Stimulated activated naive B cell treated with anti-CD40 and anti-IgM and Interleukin-4, amounts not matched to agents 10 μg/mL and 1 μg/mL and 100 μg/mL, for 72 hours (primary cell): ENCODE results near the gene PRODH2.
A peak's percentile ranks its signal among the peaks of the same experiment; 100 is the strongest.
"Not testable (repeated sequence)": the region's sequence is repeated elsewhere in the genome, so short reads cannot be mapped to it uniquely, and the experiment has no call there.

ENCODE experiments used
- ATAC-seq, 2 donors: fragments of 150-1000 bp; cut with Tn5 transposase; replicated peaks; 2 replicates each; pipeline ENCODE4 v1.10.0; 2021; ENCODE audit warnings: moderate library complexity in 1 of 2
- DNase-seq: peaks from one replicate; pipeline ENCODE4 v3.0.0; 2021
- H3K27ac Mint-ChIP-seq: one replicate; pipeline ENCODE4 v1.8.0; 2022; ENCODE audit warnings: mild to moderate bottlenecking, mixed read lengths
- H3K27me3 Mint-ChIP-seq, 2 donors: one replicate each; pipeline ENCODE4 v1.8.0; 2022; ENCODE audit warnings: mixed read lengths in 2 of 2
- H3K36me3 Mint-ChIP-seq, 2 donors: one replicate each; pipeline ENCODE4 v1.8.0; 2022; ENCODE audit warnings: mixed read lengths in 2 of 2, mild to moderate bottlenecking in 1 of 2
- H3K4me1 Mint-ChIP-seq, 2 donors: one replicate each; pipeline ENCODE4 v1.8.0; 2022; ENCODE audit warnings: mixed read lengths in 2 of 2, mild to moderate bottlenecking in 1 of 2
- H3K4me3 Mint-ChIP-seq, 2 donors: one replicate each; pipeline ENCODE4 v1.8.0; 2022; ENCODE audit warnings: mild to moderate bottlenecking in 2 of 2, mixed read lengths in 2 of 2, moderate library complexity in 1 of 2
- H3K9me3 Mint-ChIP-seq, 2 donors: one replicate each; pipeline ENCODE4 v1.8.0; 2022; ENCODE audit warnings: mixed read lengths in 2 of 2, mild to moderate bottlenecking in 1 of 2

PRODH2 gene

GRCh38 chr19:35848486-35848885 is 35.8 kb upstream of the PRODH2 start:
- H3K36me3 Mint-ChIP-seq = peaks cover 0 to 3% of the 10 kb centered on the region in 2 donors
- no peak for ATAC-seq
- no peak overlapping the region for H3K4me3 Mint-ChIP-seq
- no peak overlapping the region for H3K27ac Mint-ChIP-seq
- peaks cover 76 to 86% of the 10 kb centered on the region in 2 donors for H3K27me3 Mint-ChIP-seq
- H3K9me3 Mint-ChIP-seq = no peaks in the 10 kb centered on the region
- H3K4me1 Mint-ChIP-seq = peaks cover 15 to 30% of the 10 kb centered on the region in 2 donors
- no peak for DNase-seq

- Mint-ChIP-seq H3K36me3 (peaks cover 0 to 3% of the 10 kb centered on the region in 2 donors), H3K4me3 (no peak overlapping the region), H3K4me1 (peaks cover 13 to 30% of the 10 kb centered on the region in 2 donors), H3K27ac (no peak overlapping the region), H3K27me3 (peaks cover 76 to 86% of the 10 kb centered on the region in 2 donors), H3K9me3 (peaks cover 2 to 3% of the 10 kb centered on the region in 2 donors)
- DNase-seq (no peak), ATAC-seq (no peak)
Observed at GRCh38 chr19:35847911-35848310, 35.3 kb upstream of the PRODH2 start.

- peaks cover 13 to 30% of the 10 kb centered on the region in 2 donors for H3K4me1 Mint-ChIP-seq
- H3K27ac Mint-ChIP-seq = no peak overlapping the region
- ATAC-seq (peak; percentile 37 to 42), DNase-seq (no peak)
- peak overlapping the region; percentile 54 to 63 for H3K4me3 Mint-ChIP-seq
- H3K36me3 Mint-ChIP-seq = peaks cover 0 to 7% of the 10 kb centered on the region in 2 donors
- H3K27me3 Mint-ChIP-seq = peaks cover 72 to 85% of the 10 kb centered on the region in 2 donors
- H3K9me3 Mint-ChIP-seq = peaks cover 7 to 8% of the 10 kb centered on the region in 2 donors
Observed at GRCh38 chr19:35846038-35846668, 33.5 kb upstream of the PRODH2 start.

- Mint-ChIP-seq H3K27ac (no peak overlapping the region), H3K27me3 (peaks cover 65 to 78% of the 10 kb centered on the region in 2 donors), H3K4me3 (peak overlapping the region; percentile 29 to 76), H3K36me3 (peaks cover 0 to 7% of the 10 kb centered on the region in 2 donors), H3K4me1 (peaks cover 11 to 24% of the 10 kb centered on the region in 2 donors), H3K9me3 (peaks cover 7 to 8% of the 10 kb centered on the region in 2 donors)
- DNase-seq = no peak
- peak; percentile 41 to 49 for ATAC-seq
Observed at GRCh38 chr19:35845215-35846037, 32.8 kb upstream of the PRODH2 start.

GRCh38 chr19:35844482-35845214 is 32.0 kb upstream of the PRODH2 start:
- peaks cover 7 to 8% of the 10 kb centered on the region in 2 donors for H3K9me3 Mint-ChIP-seq
- H3K27ac Mint-ChIP-seq = no peak overlapping the region
- peak overlapping the region; percentile 29 to 76 for H3K4me3 Mint-ChIP-seq
- H3K4me1 Mint-ChIP-seq = peaks cover 11 to 24% of the 10 kb centered on the region in 2 donors
- DNase-seq (no peak), ATAC-seq (no peak)
- peaks cover 0 to 7% of the 10 kb centered on the region in 2 donors for H3K36me3 Mint-ChIP-seq
- peaks cover 65 to 72% of the 10 kb centered on the region in 2 donors for H3K27me3 Mint-ChIP-seq

- H3K27me3 Mint-ChIP-seq = peaks cover 60 to 72% of the 10 kb centered on the region in 2 donors
- H3K27ac Mint-ChIP-seq = no peak overlapping the region
- peaks cover 11 to 24% of the 10 kb centered on the region in 2 donors for H3K4me1 Mint-ChIP-seq
- H3K9me3 Mint-ChIP-seq = peaks cover 8 to 9% of the 10 kb centered on the region in 2 donors
- ATAC-seq = no peak
- DNase-seq = no peak
- H3K4me3 Mint-ChIP-seq = peak overlapping the region in 1 of 2 donors; percentile 21
- peaks cover 0 to 7% of the 10 kb centered on the region in 2 donors for H3K36me3 Mint-ChIP-seq
Observed at GRCh38 chr19:35843676-35844481, 31.2 kb upstream of the PRODH2 start.

GRCh38 chr19:35842666-35843272 is 30.1 kb upstream of the PRODH2 start:
- Mint-ChIP-seq H3K4me1 (peaks cover 11 to 24% of the 10 kb centered on the region in 2 donors), H3K36me3 (peaks cover 0 to 7% of the 10 kb centered on the region in 2 donors), H3K4me3 (no peak overlapping the region), H3K27ac (no peak overlapping the region), H3K27me3 (peaks cover 50 to 62% of the 10 kb centered on the region in 2 donors), H3K9me3 (peaks cover 8 to 9% of the 10 kb centered on the region in 2 donors)
- ATAC-seq (no peak), DNase-seq (no peak)

GRCh38 chr19:35841961-35842595 is 29.4 kb upstream of the PRODH2 start:
- H3K9me3 Mint-ChIP-seq = peaks cover 8 to 9% of the 10 kb centered on the region in 2 donors

GRCh38 chr19:35836096-35836495 is 23.5 kb upstream of the PRODH2 start:
- H3K27ac Mint-ChIP-seq, H3K36me3 Mint-ChIP-seq, H3K4me1 Mint-ChIP-seq, H3K9me3 Mint-ChIP-seq, H3K4me3 Mint-ChIP-seq, ATAC-seq, DNase-seq: not testable (repeated sequence)
- H3K27me3 Mint-ChIP-seq = peaks cover 34 to 37% of the 10 kb centered on the region in 2 donors

More at GRCh38 chr19:35841961-35842595, 29.4 kb upstream of the PRODH2 start:
- H3K4me3 Mint-ChIP-seq = no peak overlapping the region
- DNase-seq (no peak), ATAC-seq (no peak)
- H3K27ac Mint-ChIP-seq = no peak overlapping the region
- H3K36me3 Mint-ChIP-seq = peaks cover 0 to 7% of the 10 kb centered on the region in 2 donors
- peaks cover 11 to 24% of the 10 kb centered on the region in 2 donors for H3K4me1 Mint-ChIP-seq
- H3K27me3 Mint-ChIP-seq = peaks cover 54 to 56% of the 10 kb centered on the region in 2 donors

- DNase-seq (no peak), ATAC-seq (no peak)
- H3K27me3 Mint-ChIP-seq = peaks cover 48 to 53% of the 10 kb centered on the region in 2 donors
- H3K27ac Mint-ChIP-seq = no peak overlapping the region
- H3K36me3 Mint-ChIP-seq = no peaks in the 10 kb centered on the region
- no peak overlapping the region for H3K4me3 Mint-ChIP-seq
- no peaks in the 10 kb centered on the region for H3K4me1 Mint-ChIP-seq
- peaks cover 0 to 3% of the 10 kb centered on the region in 2 donors for H3K9me3 Mint-ChIP-seq
Observed at GRCh38 chr19:35833972-35834371, 21.3 kb upstream of the PRODH2 start.

- no peaks in the 10 kb centered on the region for H3K36me3 Mint-ChIP-seq
- H3K9me3 Mint-ChIP-seq = peaks cover 0 to 2% of the 10 kb centered on the region in 2 donors
- peaks cover 48 to 59% of the 10 kb centered on the region in 2 donors for H3K27me3 Mint-ChIP-seq
- H3K27ac Mint-ChIP-seq = no peak overlapping the region
- DNase-seq = no peak
- H3K4me3 Mint-ChIP-seq = no peak overlapping the region
- no peak for ATAC-seq
- no peaks in the 10 kb centered on the region for H3K4me1 Mint-ChIP-seq
Observed at GRCh38 chr19:35832054-35832453, 19.4 kb upstream of the PRODH2 start.

GRCh38 chr19:35830986-35831385 is 18.3 kb upstream of the PRODH2 start:
- Mint-ChIP-seq H3K27ac (no peak overlapping the region), H3K27me3 (peaks cover 40 to 57% of the 10 kb centered on the region in 2 donors), H3K36me3 (no peaks in the 10 kb centered on the region), H3K4me1 (no peaks in the 10 kb centered on the region), H3K9me3 (peaks cover 0 to 2% of the 10 kb centered on the region in 2 donors), H3K4me3 (no peak overlapping the region)
- DNase-seq = no peak
- no peak for ATAC-seq
